GM13976 (cell line): ENCODE measurements around the gene KPNA3.

ENCODE experiments used
- DNase-seq: peaks from one replicate; pipeline ENCODE4 v3.0.0; 2012; ENCODE audit warnings: low spot score
- CTCF ChIP-seq: IDR thresholded peaks from 2 replicates; pipeline ENCODE4 v1.5.1; 2012; ENCODE audit warnings: borderline replicate concordance, mild to moderate bottlenecking; ENCODE audit not compliant: insufficient read depth; ENCODE audit errors: extremely low read depth, missing control alignments, control extremely low read depth
- in situ Hi-C: fragments of 300-500 bp; cut with MboI; formaldehyde crosslinking; loops from one replicate; pipeline ENCODE4 v1.12.0; 2022; ENCODE audit warnings: low sequenced_read_pairs, mixed read lengths, inconsistent platforms; ENCODE audit not compliant: unreplicated experiment

Gene KPNA3

GRCh38 chr13:49701491-49701890 is 91.0 kb downstream of the KPNA3 start:
- in situ Hi-C loops: no loop called here
- TF ChIP-seq CTCF: no peak

DNA sequence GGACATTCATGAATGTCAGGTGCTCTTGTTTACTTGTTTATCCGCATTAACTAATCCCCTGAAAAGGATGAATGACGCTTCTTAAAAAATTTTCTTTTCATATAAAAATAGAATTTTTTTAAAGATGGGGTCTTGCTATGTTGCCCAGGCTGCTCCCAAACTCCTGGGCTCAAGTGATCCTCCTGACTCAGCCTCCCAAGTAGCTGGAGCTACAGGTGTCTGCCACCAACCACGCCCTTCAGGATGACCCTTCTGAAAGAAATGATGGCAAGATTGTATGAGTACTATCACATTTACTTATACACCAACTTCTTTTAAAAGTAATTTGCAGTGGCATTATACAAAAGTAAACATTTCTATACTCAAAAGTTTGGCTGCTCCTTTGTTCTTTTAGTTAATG is 95.0 kb downstream of the KPNA3 start:
- no peak for TF ChIP-seq CTCF
- in situ Hi-C loops: no loop called here
- DNase-seq: no peak

More at GRCh38 chr13:49701491-49701890, 91.0 kb downstream of the KPNA3 start:
- no peak for DNase-seq

DNA sequence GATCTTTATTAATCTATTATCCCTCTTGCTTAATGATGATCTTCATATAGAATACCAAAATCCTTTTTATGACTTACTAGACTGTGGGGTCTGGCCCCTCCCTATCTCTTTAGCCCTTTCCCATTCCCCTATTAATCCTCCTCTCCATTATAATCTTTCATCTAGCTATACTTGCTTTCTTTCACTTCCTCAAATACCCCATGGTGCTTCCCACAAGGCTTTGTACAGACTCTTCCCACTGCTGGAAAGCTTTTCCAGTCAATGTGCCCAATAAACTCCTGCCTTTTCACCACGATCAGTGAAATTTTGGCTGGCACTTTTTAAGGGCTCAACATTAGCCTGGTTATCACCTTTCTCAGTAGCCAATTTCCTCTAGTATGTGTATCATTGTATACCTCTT is 98.0 kb downstream of the KPNA3 start:
- in situ Hi-C loops: no loop called here
- DNase-seq: no peak
- no peak for TF ChIP-seq CTCF

GRCh38 chr13:49693877-49694276 is 98.6 kb downstream of the KPNA3 start:
- no peak for TF ChIP-seq CTCF
- in situ Hi-C loops: no loop called here
- no peak for DNase-seq

- DNase-seq: no peak
- TF ChIP-seq CTCF: no peak
- in situ Hi-C loops: no loop called here
Measured at GRCh38 chr13:49693191-49693733, 99.2 kb downstream of the KPNA3 start.

- in situ Hi-C loops: no loop called here
- peak; percentile 97 for DNase-seq
- no peak for TF ChIP-seq CTCF
Measured at GRCh38 chr13:49690995-49691784, 101.3 kb downstream of the KPNA3 start, which contains the start of gene EBPL. EBPL (minus strand) TSS chr13:49691486; CDS start chr13:49691424, 62 bp downstream.
